Measurements from ENCODE around the gene ISG15. TPM values are rescaled to one million over a fixed set of nuclear protein-coding genes. Genes with fewer than 3 reads are reported as not detected.

Gene ISG15
- total RNA-seq, 1 experiment from 2014 or later = 758 TPM

DNA sequence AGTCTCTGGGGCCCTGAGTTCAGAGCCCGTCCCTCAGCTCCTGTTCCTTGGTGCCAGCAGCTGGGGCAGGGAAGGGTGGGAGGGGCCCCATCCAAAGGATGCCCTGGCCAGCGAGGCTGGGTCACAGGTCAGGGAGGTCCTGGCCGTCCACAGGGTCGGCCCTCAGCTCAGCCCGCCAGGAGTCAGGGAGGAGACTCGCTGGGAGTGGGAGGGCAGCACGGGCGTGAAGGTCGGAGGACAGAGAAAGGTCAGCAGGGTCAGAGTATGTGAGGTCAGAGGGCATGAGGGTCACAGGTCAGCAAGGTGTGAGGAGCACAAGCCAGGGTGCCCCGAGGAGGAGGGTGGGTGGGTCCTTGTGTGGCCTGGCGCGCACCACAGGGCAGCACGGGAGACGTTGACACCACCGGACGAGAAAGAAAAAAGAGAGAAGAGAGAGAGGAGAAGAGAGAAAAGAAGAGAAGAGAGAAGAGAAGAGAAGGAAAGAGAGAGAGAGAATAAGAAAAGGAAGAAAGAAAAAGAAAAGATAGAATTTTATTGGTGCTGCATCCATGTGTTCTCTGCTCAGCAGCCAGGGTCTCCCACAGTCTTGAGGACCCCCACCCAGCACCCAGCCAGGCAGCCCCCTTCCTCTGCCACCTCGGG lies 38.5 kb upstream of the ISG15 start:
- Histone ChIP-seq H3K4me3 (ENCODE audit: low read length) (no peak overlapping the region), H3K36me3 (ENCODE audit: low read depth, low read length) (no peaks in the 10 kb centered on the region), H3K9ac (ENCODE audit: low read length) (no peak overlapping the region), H3K9me3 (ENCODE audit: low read length) (no peaks in the 10 kb centered on the region), H3K79me2 (ENCODE audit: low read length) (no peaks in the 10 kb centered on the region), H3K4me2 (ENCODE audit: low read length) (no peak overlapping the region), H4K20me1 (ENCODE audit: low read length) (no peaks in the 10 kb centered on the region), H3F3A (ENCODE audit: low read length, unreplicated experiment) (no peaks in the 10 kb centered on the region), H3K4me1 (ENCODE audit: insufficient read depth, low read length) (peaks cover 13% of the 10 kb centered on the region), H3K27ac (ENCODE audit: low read length) (no peak overlapping the region), H3K9me2 (replicated peaks; ENCODE audit: low read length) (no peaks in the 10 kb centered on the region), H2AFZ (ENCODE audit: low read length) (no peak overlapping the region), H3K27me3 (ENCODE audit: low read length) (no peaks in the 10 kb centered on the region)
- BruUV-seq (replicated peaks) = no TSS peak
- intact Hi-C loops (cut with micrococcal nuclease) = no loop called here
- ChIA-PET POLR2A (ENCODE audit: unreplicated experiment) (no interaction called here), CTCF (interaction anchor here (1.5 kb wide), 1 partner anchor 8 kb away, joined by 14 read pairs; the partner anchor contains the start of gene PLEKHN1)
- TF ChIP-seq EZH2phosphoT487 (IDR thresholded peaks at IDR 0.05; ENCODE audit: borderline replicate concordance, low read length) = no peak
- TF ChIP-seq, protein P1, sequence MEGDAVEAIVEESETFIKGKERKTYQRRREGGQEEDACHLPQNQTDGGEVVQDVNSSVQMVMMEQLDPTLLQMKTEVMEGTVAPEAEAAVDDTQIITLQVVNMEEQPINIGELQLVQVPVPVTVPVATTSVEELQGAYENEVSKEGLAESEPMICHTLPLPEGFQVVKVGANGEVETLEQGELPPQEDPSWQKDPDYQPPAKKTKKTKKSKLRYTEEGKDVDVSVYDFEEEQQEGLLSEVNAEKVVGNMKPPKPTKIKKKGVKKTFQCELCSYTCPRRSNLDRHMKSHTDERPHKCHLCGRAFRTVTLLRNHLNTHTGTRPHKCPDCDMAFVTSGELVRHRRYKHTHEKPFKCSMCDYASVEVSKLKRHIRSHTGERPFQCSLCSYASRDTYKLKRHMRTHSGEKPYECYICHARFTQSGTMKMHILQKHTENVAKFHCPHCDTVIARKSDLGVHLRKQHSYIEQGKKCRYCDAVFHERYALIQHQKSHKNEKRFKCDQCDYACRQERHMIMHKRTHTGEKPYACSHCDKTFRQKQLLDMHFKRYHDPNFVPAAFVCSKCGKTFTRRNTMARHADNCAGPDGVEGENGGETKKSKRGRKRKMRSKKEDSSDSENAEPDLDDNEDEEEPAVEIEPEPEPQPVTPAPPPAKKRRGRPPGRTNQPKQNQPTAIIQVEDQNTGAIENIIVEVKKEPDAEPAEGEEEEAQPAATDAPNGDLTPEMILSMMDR (conservative IDR thresholded peaks at IDR 0.05; ENCODE audit: low read depth, low read length) = no peak
- no peak for TF ChIP-seq EZH2 (IDR thresholded peaks at IDR 0.05; ENCODE audit: low read length, unreplicated experiment)
- ATAC-seq = no peak
- DNase-seq = no peak

DNA sequence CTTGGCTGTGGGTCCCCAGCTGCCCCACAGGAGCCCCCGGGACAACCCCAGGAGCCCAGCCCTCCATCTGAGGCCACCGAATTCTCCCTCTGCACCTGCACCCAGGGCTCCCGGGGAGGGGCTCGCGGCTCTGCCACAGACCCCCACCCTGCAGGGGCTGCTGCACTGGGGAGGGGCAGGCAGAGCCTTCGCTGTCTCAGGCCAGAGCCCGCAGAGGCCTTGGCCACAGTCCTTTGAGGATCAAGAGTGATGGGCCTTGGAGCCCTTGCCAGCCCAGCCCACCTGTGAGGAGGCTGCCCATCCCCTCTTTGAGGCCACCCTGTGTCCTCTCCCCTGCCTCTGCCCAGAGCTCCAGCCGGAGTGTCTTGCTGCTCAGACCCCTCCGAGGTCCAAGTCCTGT lies 37.9 kb upstream of the ISG15 start:
- no peak for ATAC-seq
- H3K27me3 ChIP-seq (ENCODE audit: low read length) = no peaks in the 10 kb centered on the region
- H3K4me2 ChIP-seq (ENCODE audit: low read length) = peak overlapping the region; percentile 98
- intact Hi-C loops (cut with micrococcal nuclease) = no loop called here
- H3K9me2 ChIP-seq (replicated peaks; ENCODE audit: low read length) = no peaks in the 10 kb centered on the region
- H3K4me3 ChIP-seq (ENCODE audit: low read length) = peak overlapping the region; percentile 64
- H3K79me2 ChIP-seq (ENCODE audit: low read length) = no peaks in the 10 kb centered on the region
- ChIA-PET CTCF (interaction anchor here (1.5 kb wide), 1 partner anchor 9 kb away, joined by 14 read pairs; the partner anchor contains the start of gene PLEKHN1), POLR2A (ENCODE audit: unreplicated experiment) (interaction anchor here (0.6 kb wide), 1 partner anchor 25 kb away, joined by 3 read pairs; no protein-coding TSS in a partner anchor)
- no peak for DNase-seq
- no peaks in the 10 kb centered on the region for H4K20me1 ChIP-seq (ENCODE audit: low read length)
- no peak overlapping the region for H3K27ac ChIP-seq (ENCODE audit: low read length)
- TF ChIP-seq, protein P1 (conservative IDR thresholded peaks at IDR 0.05; ENCODE audit: low read depth, low read length) = no peak
- TF ChIP-seq EZH2 (IDR thresholded peaks at IDR 0.05; ENCODE audit: low read length, unreplicated experiment) (no peak), EZH2phosphoT487 (IDR thresholded peaks at IDR 0.05; ENCODE audit: borderline replicate concordance, low read length) (no peak)
- no peaks in the 10 kb centered on the region for H3K9me3 ChIP-seq (ENCODE audit: low read length)
- H2AFZ ChIP-seq (ENCODE audit: low read length) = no peak overlapping the region
- no peaks in the 10 kb centered on the region for H3K36me3 ChIP-seq (ENCODE audit: low read depth, low read length)
- H3F3A ChIP-seq (ENCODE audit: low read length, unreplicated experiment) = no peaks in the 10 kb centered on the region
- TSS peak; percentile 49 for BruUV-seq (replicated peaks)
- no peak overlapping the region for H3K9ac ChIP-seq (ENCODE audit: low read length)
- peaks cover 13% of the 10 kb centered on the region for H3K4me1 ChIP-seq (ENCODE audit: insufficient read depth, low read length)

All from PC-3 (cell line).